GM12892 (cell line): ENCODE data around the gene RDH5.

Source experiments
- POLR2A ChIP-seq: IDR thresholded peaks from 2 replicates; pipeline ENCODE4 v1.6.1; 2011; ENCODE audit warnings: low read depth, low read length, control low read depth
- POLR2AphosphoS5 ChIP-seq: IDR thresholded peaks from 2 replicates; pipeline ENCODE4 v1.6.1; 2011; ENCODE audit warnings: low read depth, low read length, control low read depth

DNA sequence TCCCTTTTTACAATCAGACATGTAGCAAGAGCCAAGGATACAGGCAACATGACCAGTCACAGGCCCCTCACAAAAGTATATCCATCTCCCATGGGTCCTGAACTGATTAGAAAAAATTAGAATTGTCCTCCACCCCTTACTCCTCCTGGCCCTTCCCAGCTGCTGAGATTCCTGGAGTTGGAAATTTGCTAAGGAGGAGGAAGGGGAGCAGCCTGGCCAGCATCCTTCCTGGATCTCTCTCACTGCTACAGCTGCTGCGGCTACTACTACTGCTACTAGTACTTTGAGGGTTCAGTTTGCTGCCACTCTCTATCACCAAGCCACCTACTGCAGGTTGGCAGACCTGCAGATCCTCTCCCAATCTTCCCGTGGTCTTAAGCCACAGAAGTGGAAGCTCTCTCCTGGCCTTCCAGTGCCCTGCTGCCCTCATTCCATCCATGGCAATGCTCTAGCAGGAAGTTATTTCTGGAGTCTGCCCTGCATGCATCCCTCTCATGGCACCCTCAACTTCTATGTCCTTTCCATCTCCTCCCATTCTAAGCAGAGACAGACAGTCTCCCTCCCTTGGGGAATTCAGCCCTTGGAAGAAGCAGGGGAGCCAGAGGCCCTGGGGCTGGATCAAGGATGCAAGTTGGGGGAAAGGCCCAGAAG is 13.5 kb upstream of the RDH5 start:
- TF ChIP-seq POLR2AphosphoS5 (no peak), POLR2A (no peak)
